HepG2 (cell line): Measurements from ENCODE around the gene CPLANE1. TPM values are rescaled to one million over a fixed set of nuclear protein-coding genes. Genes with fewer than 3 reads are reported as not detected.
A peak's percentile ranks its signal among the peaks of the same experiment; 100 is the strongest.

Source experiments
- ATF3 ChIP-seq: sonication (generic); formaldehyde crosslinking; IDR thresholded peaks from 2 replicates; pipeline ENCODE4 v1.4.0; 2020; ENCODE audit warnings: missing genetic modification reagents
- FOXK1 ChIP-seq: sonication (generic); formaldehyde crosslinking; IDR thresholded peaks from 2 replicates; pipeline ENCODE4 v1.4.0; 2020; ENCODE audit warnings: low read depth, missing genetic modification reagents, borderline replicate concordance
- FOXM1 ChIP-seq: sonication (generic); formaldehyde crosslinking; IDR thresholded peaks from 2 replicates; pipeline ENCODE4 v1.5.0; 2020; ENCODE audit warnings: missing genetic modification reagents
- GATA4 ChIP-seq: sonication (generic); IDR thresholded peaks from 2 replicates; pipeline ENCODE4 v1.6.1; 2016; ENCODE audit warnings: antibody characterized with exemption, low read depth, borderline replicate concordance
- HDAC2 ChIP-seq: sonication (generic); formaldehyde crosslinking; IDR thresholded peaks from 2 replicates; pipeline ENCODE4 v1.4.0; 2020; ENCODE audit warnings: missing genetic modification reagents
- KAT2B ChIP-seq: fragments of 150-350 bp; IDR thresholded peaks from 2 replicates; pipeline ENCODE4 v1.6.1; 2014; ENCODE audit warnings: low read depth, low read length, borderline replicate concordance
- MIER2 ChIP-seq: IDR thresholded peaks from 2 replicates; pipeline ENCODE4 v1.6.1; 2016; ENCODE audit warnings: missing biosample characterization, missing genetic modification reagents
- MIER3 ChIP-seq: IDR thresholded peaks from 2 replicates; pipeline ENCODE4 v1.6.1; 2016; ENCODE audit warnings: missing compliant biosample characterization, borderline replicate concordance
- MTF1 ChIP-seq: sonication (generic); formaldehyde crosslinking; IDR thresholded peaks from 2 replicates; pipeline ENCODE4 v1.5.0; 2020; ENCODE audit warnings: missing genetic modification reagents
- PHF8 ChIP-seq: sonication (generic); formaldehyde crosslinking; IDR thresholded peaks from 2 replicates; pipeline ENCODE4 v1.5.0; 2020; ENCODE audit warnings: missing genetic modification reagents
- RFX3 ChIP-seq: IDR thresholded peaks from 2 replicates; pipeline ENCODE4 v1.6.1; 2016; ENCODE audit warnings: missing biosample characterization, missing genetic modification reagents
- SIN3A ChIP-seq: IDR thresholded peaks from 2 replicates; pipeline ENCODE4 v1.6.1; 2011; ENCODE audit warnings: low read depth, mild to moderate bottlenecking, control low read depth, low read length, borderline replicate concordance
- TBP ChIP-seq: sonication (generic); formaldehyde crosslinking; IDR thresholded peaks from 2 replicates; pipeline ENCODE4 v1.5.0; 2020; ENCODE audit warnings: missing genetic modification reagents
- U2AF1 ChIP-seq: fragments of 200-400 bp; formaldehyde crosslinking; optimal IDR thresholded peaks from 2 replicates; pipeline ENCODE3; 2017; ENCODE audit warnings: mild to moderate bottlenecking, low read depth, low read length
- ZFP1 ChIP-seq: IDR thresholded peaks from 2 replicates; pipeline ENCODE4 v1.6.1; 2016
- ZMYM4 ChIP-seq: sonication (generic); formaldehyde crosslinking; IDR thresholded peaks from 2 replicates; pipeline ENCODE4 v1.8.1; 2023; ENCODE audit warnings: mild to moderate bottlenecking, missing genetic modification reagents
- ZNF331 ChIP-seq: sonication (generic); formaldehyde crosslinking; IDR thresholded peaks from 2 replicates; pipeline ENCODE4 v1.4.0; 2020; ENCODE audit warnings: missing genetic modification reagents
- ZNF431 ChIP-seq: sonication (generic); formaldehyde crosslinking; IDR thresholded peaks from 2 replicates; pipeline ENCODE4 v1.9.0; 2022; ENCODE audit warnings: missing genetic modification reagents, low read depth, mild to moderate bottlenecking, borderline replicate concordance
- ZNF460 ChIP-seq: sonication (generic); formaldehyde crosslinking; IDR thresholded peaks from 2 replicates; pipeline ENCODE4 v1.5.1; 2020; ENCODE audit warnings: missing genetic modification reagents, mild to moderate bottlenecking, borderline replicate concordance
- ZNF558 ChIP-seq: sonication (generic); formaldehyde crosslinking; IDR thresholded peaks from 2 replicates; pipeline ENCODE4 v1.9.0; 2022; ENCODE audit warnings: mild to moderate bottlenecking, missing genetic modification reagents, borderline replicate concordance
- ZNF616 ChIP-seq: sonication (generic); formaldehyde crosslinking; IDR thresholded peaks from 2 replicates; pipeline ENCODE4 v1.5.0; 2020; ENCODE audit warnings: low read depth, mild to moderate bottlenecking, missing genetic modification reagents
- ZNF879 ChIP-seq: sonication (generic); formaldehyde crosslinking; IDR thresholded peaks from 2 replicates; pipeline ENCODE4 v1.8.1; 2023; ENCODE audit warnings: missing genetic modification reagents
- ZSCAN31 ChIP-seq: sonication (generic); formaldehyde crosslinking; IDR thresholded peaks from 2 replicates; pipeline ENCODE4 v1.5.0; 2020; ENCODE audit warnings: low read depth, mild to moderate bottlenecking, missing genetic modification reagents
- polyA plus RNA-seq, 8 experiments: library from polyadenylated mRNA; depleted of rRNA in 3 of 8; stranded (reverse) in 7 of 8; unstranded in 1 of 8; fragments of >200 nt; fragmentation: Illumina TruSeq in 4 of 8; extraction: Trizol in 4 of 8; gene quantifications; 2 replicates each; pipeline versions ENCODE4 v1.2.1 to v1.2.3, GENCODE V29; 2011 to 2016; ENCODE audit warnings: low read depth in 4 of 8, missing spikeins in 1 of 8, mixed read lengths in 1 of 8; ENCODE audit not compliant: insufficient read depth in 1 of 8
- total RNA-seq, 5 experiments: library from RNA; depleted of rRNA; stranded (reverse); fragments of >200 nt; fragmentation: Illumina TruSeq; extraction: Trizol; gene quantifications; 2 replicates each; pipeline ENCODE4 v1.2.3, GENCODE V29; 2016; ENCODE audit warnings: low read depth in 1 of 5
- TF ChIP-seq, protein P1 (sequence below): sonication (generic); formaldehyde crosslinking; IDR thresholded peaks from 2 replicates; pipeline ENCODE4 v1.4.0; 2020; ENCODE audit warnings: missing genetic modification reagents
- TF ChIP-seq, protein P2 (sequence below): sonication (generic); formaldehyde crosslinking; IDR thresholded peaks from 2 replicates; pipeline ENCODE4 v1.8.1; 2022; ENCODE audit warnings: mild to moderate bottlenecking, missing genetic modification reagents
- TF ChIP-seq, protein P3 (sequence below): sonication (generic); formaldehyde crosslinking; IDR thresholded peaks from 2 replicates; pipeline ENCODE4 v1.8.1; 2023; ENCODE audit warnings: mild to moderate bottlenecking, moderate library complexity, missing genetic modification reagents
- TF ChIP-seq, protein P4 (sequence below): sonication (generic); formaldehyde crosslinking; IDR thresholded peaks from 2 replicates; pipeline ENCODE4 v1.8.1; 2023; ENCODE audit warnings: mild to moderate bottlenecking, missing genetic modification reagents

Gene CPLANE1
- total and polyA plus RNA-seq, 2 of the 13 experiments (the other 11 are each of a cell fraction or from before 2014, with no cell fraction given), result 6.3 to 9.9 TPM

GRCh38 chr5:37248970-37249814, at the start of gene CPLANE1 (continued):
- TF ChIP-seq MTF1 (CRISPR knock-in tag), result peak; percentile 40; the same call in 1 of the 2 replicates
- no peak for TF ChIP-seq FOXM1
- no peak for TF ChIP-seq TBP
- TF ChIP-seq ZNF331, result 0 out of 2 replicates have a peak, but pooled peaks have one; percentile 15
- TF ChIP-seq ZNF879, result peak; percentile 68; the same call in 1 of the 2 replicates
- TF ChIP-seq FOXK1 (CRISPR knock-in tag), result 0 out of 2 replicates have a peak, but pooled peaks have one; percentile 29
- TF ChIP-seq ZFP1 (CRISPR knock-in tag), result no peak
- TF ChIP-seq ZNF616 (CRISPR knock-in tag), result 0 out of 2 replicates have a peak, but pooled peaks have one; percentile 54
- TF ChIP-seq, protein P1, sequence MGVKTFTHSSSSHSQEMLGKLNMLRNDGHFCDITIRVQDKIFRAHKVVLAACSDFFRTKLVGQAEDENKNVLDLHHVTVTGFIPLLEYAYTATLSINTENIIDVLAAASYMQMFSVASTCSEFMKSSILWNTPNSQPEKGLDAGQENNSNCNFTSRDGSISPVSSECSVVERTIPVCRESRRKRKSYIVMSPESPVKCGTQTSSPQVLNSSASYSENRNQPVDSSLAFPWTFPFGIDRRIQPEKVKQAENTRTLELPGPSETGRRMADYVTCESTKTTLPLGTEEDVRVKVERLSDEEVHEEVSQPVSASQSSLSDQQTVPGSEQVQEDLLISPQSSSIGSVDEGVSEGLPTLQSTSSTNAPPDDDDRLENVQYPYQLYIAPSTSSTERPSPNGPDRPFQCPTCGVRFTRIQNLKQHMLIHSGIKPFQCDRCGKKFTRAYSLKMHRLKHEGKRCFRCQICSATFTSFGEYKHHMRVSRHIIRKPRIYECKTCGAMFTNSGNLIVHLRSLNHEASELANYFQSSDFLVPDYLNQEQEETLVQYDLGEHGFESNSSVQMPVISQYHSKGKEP (CRISPR knock-in tag), result no peak
- TF ChIP-seq, protein P2, sequence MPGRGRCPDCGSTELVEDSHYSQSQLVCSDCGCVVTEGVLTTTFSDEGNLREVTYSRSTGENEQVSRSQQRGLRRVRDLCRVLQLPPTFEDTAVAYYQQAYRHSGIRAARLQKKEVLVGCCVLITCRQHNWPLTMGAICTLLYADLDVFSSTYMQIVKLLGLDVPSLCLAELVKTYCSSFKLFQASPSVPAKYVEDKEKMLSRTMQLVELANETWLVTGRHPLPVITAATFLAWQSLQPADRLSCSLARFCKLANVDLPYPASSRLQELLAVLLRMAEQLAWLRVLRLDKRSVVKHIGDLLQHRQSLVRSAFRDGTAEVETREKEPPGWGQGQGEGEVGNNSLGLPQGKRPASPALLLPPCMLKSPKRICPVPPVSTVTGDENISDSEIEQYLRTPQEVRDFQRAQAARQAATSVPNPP (CRISPR knock-in tag), result peak; percentile 63; the same call in 1 of the 2 replicates
- TF ChIP-seq ZNF431 (CRISPR knock-in tag), result no peak
- TF ChIP-seq ZNF460 (CRISPR knock-in tag), result no peak
- no peak for TF ChIP-seq MIER3 (CRISPR knock-in tag)
- peak; percentile 78; the same call in 1 of the 2 replicates for TF ChIP-seq SIN3A
- no peak for TF ChIP-seq ATF3 (CRISPR knock-in tag)
- TF ChIP-seq ZSCAN31 (CRISPR knock-in tag), result peak; percentile 70; the same call in 1 of the 2 replicates
- peak; percentile 78 for TF ChIP-seq ZMYM4 (CRISPR knock-in tag)
- 0 out of 2 replicates have a peak, but pooled peaks have one; percentile 36 for TF ChIP-seq HDAC2 (CRISPR knock-in tag)
- TF ChIP-seq, protein P3, sequence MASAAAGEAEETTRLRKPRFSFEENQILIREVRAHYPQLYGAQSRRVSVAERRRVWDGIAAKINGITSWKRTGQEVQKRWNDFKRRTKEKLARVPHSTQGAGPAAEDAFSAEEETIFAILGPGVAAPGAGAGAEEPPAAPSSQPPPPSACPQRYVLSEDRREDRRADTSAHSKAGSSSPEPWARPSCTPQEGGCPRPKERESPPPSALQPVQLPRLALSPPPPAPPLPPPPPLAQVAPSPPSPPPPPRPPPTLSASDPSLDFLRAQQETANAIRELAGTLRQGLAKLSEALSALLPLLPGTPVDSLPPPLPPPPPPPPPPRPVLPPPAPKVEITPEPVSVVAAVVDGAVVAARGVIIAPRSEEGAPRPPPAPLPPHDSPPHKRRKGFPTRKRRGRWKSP, result peak; percentile 29; the same call in 1 of the 2 replicates
- TF ChIP-seq GATA4, result no peak
- TF ChIP-seq MIER2 (CRISPR knock-in tag), result no peak
- TF ChIP-seq, protein P4, sequence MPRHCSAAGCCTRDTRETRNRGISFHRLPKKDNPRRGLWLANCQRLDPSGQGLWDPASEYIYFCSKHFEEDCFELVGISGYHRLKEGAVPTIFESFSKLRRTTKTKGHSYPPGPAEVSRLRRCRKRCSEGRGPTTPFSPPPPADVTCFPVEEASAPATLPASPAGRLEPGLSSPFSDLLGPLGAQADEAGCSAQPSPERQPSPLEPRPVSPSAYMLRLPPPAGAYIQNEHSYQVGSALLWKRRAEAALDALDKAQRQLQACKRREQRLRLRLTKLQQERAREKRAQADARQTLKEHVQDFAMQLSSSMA (CRISPR knock-in tag), result peak; percentile 49; the same call in 1 of the 2 replicates
- TF ChIP-seq U2AF1, result no peak
- TF ChIP-seq RFX3 (CRISPR knock-in tag), result no peak
- no peak for TF ChIP-seq KAT2B
- TF ChIP-seq ZNF558 (CRISPR knock-in tag), result no peak
- peak; percentile 90 for TF ChIP-seq PHF8 (CRISPR knock-in tag)
